Kidney tubule cell (primary cell): Measurements from ENCODE around the gene SLC16A7.
"Not testable (repeated sequence)": the region's sequence is repeated elsewhere in the genome, so short reads cannot be mapped to it uniquely, and the experiment has no call there.

ENCODE experiments used
- DNase-seq: peaks from one replicate; pipeline ENCODE4 v3.0.0-alpha.2; 2018; ENCODE audit warnings: low spot score

SLC16A7 gene

GRCh38 chr12:59736359-59736758 is 140.5 kb downstream of the SLC16A7 start:
- DNase-seq: no peak

DNA sequence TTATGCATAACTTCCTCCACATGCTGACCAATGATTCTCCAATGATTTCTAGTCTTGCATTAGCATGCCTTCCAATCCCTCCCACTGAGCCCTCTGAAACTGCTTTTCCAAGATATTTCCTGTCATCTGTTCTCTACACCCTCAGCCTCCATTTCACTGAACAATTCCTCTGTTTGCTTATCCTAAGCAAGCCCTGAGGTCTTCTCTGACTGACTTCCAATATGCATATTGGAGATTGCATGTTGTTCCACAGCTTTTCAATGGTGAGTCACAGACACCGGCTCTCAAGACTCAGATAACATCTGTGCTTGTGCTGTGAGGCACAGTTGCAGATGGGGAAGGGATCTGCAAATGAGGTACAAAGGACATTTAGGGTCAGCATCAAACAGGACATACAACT is 141.0 kb downstream of the SLC16A7 start:
- DNase-seq: peak; percentile 39

- DNase-seq: no peak
These were observed 142.1 kb downstream of the SLC16A7 start for GRCh38 chr12:59737725-59738463.

GRCh38 chr12:59742841-59743240 is 147.0 kb downstream of the SLC16A7 start:
- peak; percentile 3 for DNase-seq

GRCh38 chr12:59744564-59744963 is 148.7 kb downstream of the SLC16A7 start:
- no peak for DNase-seq

- DNase-seq: not testable (repeated sequence)
These were observed 155.3 kb downstream of the SLC16A7 start for GRCh38 chr12:59751091-59751490.

GRCh38 chr12:59761542-59761941 is 165.7 kb downstream of the SLC16A7 start:
- DNase-seq: no peak

GRCh38 chr12:59763835-59764234 is 168.0 kb downstream of the SLC16A7 start:
- no peak for DNase-seq

GRCh38 chr12:59768031-59768430 is 172.2 kb downstream of the SLC16A7 start:
- no peak for DNase-seq

DNA sequence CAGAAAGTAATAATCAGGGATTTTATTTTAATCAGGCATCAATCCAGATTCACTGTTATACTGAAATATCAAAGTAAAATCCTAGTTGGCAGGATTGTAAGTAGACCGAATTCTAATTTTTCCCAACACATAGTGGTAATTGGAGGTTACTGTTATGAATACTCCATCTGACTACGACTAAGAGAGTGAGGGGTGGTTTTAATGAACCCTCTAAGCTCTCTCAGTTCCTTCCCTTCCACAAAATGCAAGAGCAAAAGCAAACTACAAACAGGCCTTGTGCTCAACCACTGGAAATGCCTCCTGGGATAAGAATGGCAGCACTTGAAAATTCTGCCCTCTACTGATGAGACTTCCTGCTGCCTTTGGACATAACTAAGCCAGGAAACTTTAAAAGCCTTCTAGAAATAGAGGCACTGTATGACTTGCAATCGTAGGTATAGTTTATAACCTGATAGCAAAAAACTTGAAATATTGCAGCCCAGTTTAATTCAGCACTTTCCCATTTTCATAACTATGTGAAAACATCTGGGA is 184.8 kb downstream of the SLC16A7 start:
- DNase-seq: peak; percentile 41

DNA sequence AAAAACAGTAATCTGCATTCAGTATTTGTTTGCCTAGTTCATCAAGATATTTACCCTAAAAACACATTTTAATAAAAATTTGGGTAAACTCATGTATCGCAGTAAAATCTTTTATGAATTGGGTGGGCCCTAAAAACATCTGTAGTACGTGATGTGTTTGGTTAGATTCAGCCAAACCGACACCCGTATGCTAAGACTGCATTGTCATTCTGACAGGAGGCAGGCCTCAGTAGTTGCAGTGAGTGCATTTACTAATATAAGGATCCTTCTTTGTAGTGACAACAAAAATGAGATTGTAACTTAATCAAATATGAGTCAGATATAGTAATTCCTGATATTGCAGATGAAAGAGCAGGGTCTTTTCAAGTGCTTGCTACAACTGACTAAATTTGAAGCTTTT is 191.8 kb downstream of the SLC16A7 start:
- no peak for DNase-seq

DNA sequence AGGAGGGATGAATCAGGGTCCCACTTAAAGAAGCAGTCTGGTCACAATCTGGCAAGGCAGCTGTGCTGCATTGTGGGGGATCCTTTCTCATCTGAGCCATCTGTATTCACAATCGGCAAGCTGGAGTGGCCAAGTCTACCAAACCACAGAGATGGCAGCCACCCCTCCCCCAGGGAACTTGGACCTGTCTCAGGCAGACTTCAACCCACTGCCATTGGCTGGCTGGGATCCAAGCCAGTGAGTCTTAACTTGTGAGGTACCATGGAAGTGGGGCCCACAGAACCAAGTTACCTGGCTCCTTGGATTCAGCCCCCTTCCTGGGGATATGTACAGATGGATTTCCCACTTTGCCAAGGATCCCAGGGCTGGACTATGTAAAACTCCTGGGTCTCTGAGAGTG is 196.8 kb downstream of the SLC16A7 start:
- DNase-seq: no peak

GRCh38 chr12:59803735-59804134 is 207.9 kb downstream of the SLC16A7 start:
- peak; percentile 81 for DNase-seq

GRCh38 chr12:59808317-59808910 is 212.6 kb downstream of the SLC16A7 start:
- DNase-seq: peak; percentile 49

GRCh38 chr12:59811991-59812390 is 216.2 kb downstream of the SLC16A7 start:
- no peak for DNase-seq

DNA sequence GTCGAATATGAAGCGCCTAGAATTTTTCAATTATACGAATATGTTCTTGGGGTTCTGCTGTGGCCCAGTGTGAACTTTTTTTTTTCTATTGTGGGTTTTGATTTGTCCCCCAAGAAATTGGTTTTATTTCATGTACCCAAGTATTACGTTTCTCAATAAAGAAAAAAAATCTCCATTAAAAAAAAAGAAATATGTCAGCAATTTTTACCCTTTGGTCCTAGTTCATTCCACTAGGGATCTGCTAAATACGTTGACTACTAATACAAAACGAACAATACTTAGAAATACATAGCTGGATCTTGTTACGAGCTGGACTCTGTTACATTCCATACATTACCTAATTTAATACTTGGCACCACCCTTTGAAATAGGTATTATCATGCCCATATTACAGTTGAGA is 216.9 kb downstream of the SLC16A7 start:
- DNase-seq: no peak

DNA sequence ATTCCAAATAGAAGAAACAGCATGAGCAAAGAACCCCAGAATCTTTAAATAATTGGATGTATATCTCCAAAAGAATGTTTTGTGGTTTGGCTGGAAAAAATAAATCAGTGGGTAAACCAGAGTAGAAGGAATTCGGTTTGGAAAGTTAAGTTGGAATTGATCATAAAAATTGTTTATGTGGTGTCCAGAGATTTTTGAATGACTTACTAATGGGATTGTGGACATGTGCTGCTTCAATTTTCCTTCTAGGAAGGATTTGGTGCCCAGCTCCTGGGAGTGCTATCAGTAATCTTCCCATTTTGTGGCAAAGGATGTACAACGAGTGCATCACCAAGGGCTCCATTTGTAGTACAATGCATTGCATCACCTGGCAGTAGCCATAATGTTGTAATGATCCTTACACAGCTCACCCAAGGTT is 224.8 kb downstream of the SLC16A7 start:
- no peak for DNase-seq

- no peak for DNase-seq
These were observed 227.7 kb downstream of the SLC16A7 start for GRCh38 chr12:59823567-59823966.

DNA sequence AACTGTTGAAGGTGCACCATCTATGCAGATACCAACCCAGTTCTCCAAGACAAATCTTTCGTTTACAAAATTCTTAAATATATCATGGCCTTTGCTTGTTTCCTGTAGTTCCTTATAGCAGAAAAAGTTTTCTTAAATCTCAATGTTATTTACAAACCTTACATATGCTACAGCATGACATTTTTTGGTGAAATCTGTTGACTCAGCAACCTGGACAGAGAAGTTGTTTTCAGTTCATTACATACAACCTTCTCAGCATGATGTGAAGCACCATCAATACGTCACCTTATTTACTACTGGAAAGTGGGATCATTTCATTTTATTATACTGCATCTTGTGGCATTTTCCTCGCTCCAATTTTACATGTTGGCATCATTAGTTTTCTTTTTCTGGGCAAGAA is 231.9 kb downstream of the SLC16A7 start:
- DNase-seq: no peak

DNA sequence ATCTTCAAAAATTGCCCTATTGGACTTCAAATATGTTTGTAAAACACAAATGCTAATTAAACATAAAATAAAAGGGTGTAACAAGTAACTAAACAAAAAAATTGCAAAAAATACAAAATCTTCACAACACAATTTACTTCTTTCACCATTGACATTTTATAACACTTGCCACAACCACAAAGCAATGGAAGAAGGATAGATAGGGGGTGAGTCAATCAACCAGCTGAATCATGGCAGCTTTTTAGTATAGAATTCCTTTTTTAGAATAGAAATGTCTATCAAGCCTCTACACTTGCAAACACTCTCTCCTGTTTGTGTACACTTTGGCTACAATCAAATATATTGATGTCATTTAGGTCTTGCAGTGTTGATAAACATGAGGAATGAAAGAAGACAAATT is 232.7 kb downstream of the SLC16A7 start:
- no peak for DNase-seq

GRCh38 chr12:59833408-59833807 is 237.6 kb downstream of the SLC16A7 start:
- DNase-seq: no peak

DNA sequence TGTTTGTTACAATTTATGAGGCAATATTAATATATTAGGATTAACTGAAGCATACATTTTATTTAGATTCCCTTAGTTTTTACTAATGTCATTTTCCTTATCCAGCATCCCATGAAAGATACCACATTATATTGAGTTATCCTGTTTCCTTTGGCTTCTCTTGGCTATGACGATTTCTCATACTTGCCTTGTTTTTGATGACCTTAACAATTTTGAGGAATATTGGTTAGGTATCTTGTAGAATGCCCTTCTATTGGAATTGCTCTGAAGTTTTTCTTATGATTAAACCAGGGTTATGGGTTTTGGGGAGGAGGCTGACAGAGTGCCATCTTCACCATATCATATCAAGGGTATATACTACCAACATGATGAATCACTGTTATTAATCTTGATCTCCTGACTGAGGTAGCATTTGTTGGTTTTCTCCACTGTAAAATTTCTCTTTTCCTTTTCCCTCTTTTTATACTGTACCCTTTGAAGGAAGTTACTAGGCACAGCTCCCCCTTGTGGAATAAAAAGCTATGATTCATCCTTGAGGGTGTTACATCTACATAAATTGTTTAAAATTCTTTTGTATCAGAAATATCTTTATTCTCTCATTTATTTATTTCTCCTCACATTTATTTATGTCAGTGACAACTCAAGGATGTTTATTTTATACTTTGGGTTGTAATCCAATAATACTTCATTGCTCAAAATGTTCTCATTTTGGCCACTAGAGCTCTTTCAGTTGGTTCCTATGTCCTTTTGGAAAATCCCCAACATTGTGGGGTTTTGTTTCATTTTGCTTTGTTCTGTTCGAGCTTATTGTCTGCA is 239.0 kb downstream of the SLC16A7 start:
- DNase-seq: peak; percentile 28
